RWPE2 (cell line): Measurements from ENCODE around the gene DLG1.

Experiments used
- ATAC-seq: fragments of 200-7000 bp; cut with Tn5 transposase; 3 replicates; pipeline ENCODE4 v1.9.1; 2021; ENCODE audit warnings: low read depth
- DNase-seq: peaks from one replicate; pipeline ENCODE4 v3.0.0-alpha.2; 2020; ENCODE audit warnings: low spot score
- H3K27ac ChIP-seq: fragments of 450-650 bp; 2 replicates; pipeline ENCODE4 v1.5.1; 2017; ENCODE audit warnings: mild to moderate bottlenecking; ENCODE audit not compliant: poor library complexity, severe bottlenecking
- H3K27me3 ChIP-seq: fragments of 250-450 bp; sonication (Bioruptor Pico); 2 replicates; pipeline ENCODE4 v1.5.1; 2021; ENCODE audit warnings: mild to moderate bottlenecking, moderate library complexity; ENCODE audit not compliant: insufficient read depth, poor library complexity, severe bottlenecking
- H3K36me3 ChIP-seq: fragments of 250-450 bp; sonication (Bioruptor Pico); 2 replicates; pipeline ENCODE4 v1.5.1; 2020; ENCODE audit warnings: low read depth, mild to moderate bottlenecking, moderate library complexity
- H3K4me1 ChIP-seq: fragments of 250-450 bp; sonication (Bioruptor Pico); 2 replicates; pipeline ENCODE4 v1.5.1; 2021; ENCODE audit warnings: mild to moderate bottlenecking, moderate library complexity; ENCODE audit not compliant: insufficient read depth, poor library complexity, severe bottlenecking
- H3K4me3 ChIP-seq: fragments of 250-450 bp; sonication (Bioruptor Pico); 2 replicates; pipeline ENCODE4 v1.5.1; 2021; ENCODE audit warnings: mild to moderate bottlenecking, moderate library complexity; ENCODE audit not compliant: severe bottlenecking
- H3K9me3 ChIP-seq: fragments of 250-450 bp; sonication (Bioruptor Pico); 2 replicates; pipeline ENCODE4 v1.5.1; 2021; ENCODE audit warnings: mild to moderate bottlenecking, moderate library complexity; ENCODE audit not compliant: severe bottlenecking
- CTCF ChIP-seq: fragments of 450-650 bp; IDR thresholded peaks from one replicate; pipeline ENCODE4 v1.5.1; 2017; ENCODE audit warnings: mild to moderate bottlenecking, moderate library complexity; ENCODE audit not compliant: poor library complexity, severe bottlenecking

Gene DLG1

DNA sequence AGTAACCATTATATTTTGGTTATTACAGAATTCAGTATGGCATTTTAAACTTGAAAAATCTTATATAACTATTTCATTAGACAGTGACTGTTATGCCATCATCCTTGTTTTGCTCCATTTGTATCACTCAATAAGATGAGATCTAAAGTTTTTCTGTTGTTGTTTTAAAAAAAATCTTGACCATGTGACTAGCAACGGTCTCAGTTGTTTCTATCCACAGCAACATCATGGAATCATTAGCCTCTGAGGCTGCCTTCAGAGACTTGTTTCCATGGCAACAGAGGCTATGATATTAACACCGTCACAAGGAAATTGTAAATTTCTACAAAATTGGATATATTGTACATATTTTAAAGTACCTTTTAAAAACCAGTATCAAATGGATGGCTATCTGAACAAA lies 129.8 kb downstream of the DLG1 start:
- peaks cover 14% of the 10 kb centered on the region for H3K36me3 ChIP-seq
- H3K27ac ChIP-seq: no peak overlapping the region
- H3K4me1 ChIP-seq: no peaks in the 10 kb centered on the region
- ATAC-seq: no peak
- no peaks in the 10 kb centered on the region for H3K9me3 ChIP-seq
- DNase-seq: no peak
- no peak overlapping the region for H3K4me3 ChIP-seq
- no peaks in the 10 kb centered on the region for H3K27me3 ChIP-seq
- no peak for TF ChIP-seq CTCF

DNA sequence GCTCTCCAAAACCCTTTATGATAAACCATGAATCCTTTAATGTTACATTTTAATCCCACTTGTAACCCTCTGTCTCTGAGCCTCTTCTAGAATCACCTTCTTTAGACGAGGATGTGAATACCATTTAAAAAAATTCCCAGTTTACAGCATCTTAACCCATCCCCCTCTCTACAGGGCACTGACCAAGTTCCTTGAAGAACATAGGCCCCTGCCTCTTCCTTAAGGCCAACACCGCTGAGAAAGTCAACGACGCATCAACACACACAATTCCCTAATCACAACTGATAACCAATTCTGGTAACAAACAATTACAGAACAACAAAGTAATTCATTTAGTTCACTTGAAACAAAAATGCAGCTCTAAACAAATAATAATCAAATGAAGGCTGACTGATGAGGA lies 130.3 kb downstream of the DLG1 start:
- TF ChIP-seq CTCF: no peak
- H3K27me3 ChIP-seq: no peaks in the 10 kb centered on the region
- H3K4me1 ChIP-seq: no peaks in the 10 kb centered on the region
- H3K27ac ChIP-seq: no peak overlapping the region
- peaks cover 14% of the 10 kb centered on the region for H3K36me3 ChIP-seq
- H3K4me3 ChIP-seq: no peak overlapping the region
- no peaks in the 10 kb centered on the region for H3K9me3 ChIP-seq
- DNase-seq: no peak
- ATAC-seq: no peak

DNA sequence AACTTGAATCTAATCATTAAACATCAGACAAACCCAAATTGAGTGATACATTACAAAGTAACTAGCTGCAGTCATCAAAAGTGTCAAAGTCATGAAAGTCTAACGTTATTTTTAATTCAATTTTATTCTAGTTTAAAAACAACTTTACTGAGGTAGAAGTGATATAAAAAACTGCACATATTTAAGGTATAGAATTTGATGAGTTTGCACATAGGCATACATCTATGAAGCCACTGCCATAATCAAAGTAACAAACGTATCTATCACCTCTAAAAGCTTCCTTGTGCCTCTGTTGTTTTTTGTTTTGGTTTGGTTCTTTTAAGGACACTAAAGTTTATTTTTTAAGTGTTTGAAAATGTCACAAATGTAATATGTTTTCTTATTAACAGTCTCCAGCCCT lies 130.9 kb downstream of the DLG1 start:
- Histone ChIP-seq H3K4me1 (peaks cover under 1% of the 10 kb centered on the region), H3K27me3 (no peaks in the 10 kb centered on the region)

DNA sequence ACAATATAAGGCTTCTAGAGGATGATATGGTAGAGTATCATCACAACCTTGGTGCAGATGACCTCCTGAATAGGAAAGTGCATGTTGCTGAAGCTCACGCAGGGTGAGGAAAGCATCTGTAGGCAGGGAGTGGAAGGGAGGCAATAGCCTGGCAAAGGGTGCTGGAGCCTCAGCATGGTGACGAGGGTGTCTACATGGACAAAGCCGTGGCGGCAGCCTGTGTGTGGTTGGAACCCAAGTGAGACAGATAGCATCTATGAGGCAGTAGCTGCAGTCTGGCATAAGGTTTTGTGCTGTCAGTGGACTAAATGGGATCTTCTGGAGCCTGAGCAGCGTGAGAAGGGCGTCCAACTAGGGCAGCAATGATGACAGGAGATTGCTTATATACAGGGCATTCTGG lies 132.5 kb downstream of the DLG1 start:
- DNase-seq: no peak
- Histone ChIP-seq H3K27ac (no peak overlapping the region), H3K9me3 (no peaks in the 10 kb centered on the region), H3K27me3 (no peaks in the 10 kb centered on the region), H3K4me3 (no peak overlapping the region), H3K36me3 (peaks cover 4% of the 10 kb centered on the region; the same call in 1 of the 2 replicates), H3K4me1 (peaks cover 8% of the 10 kb centered on the region)
- no peak for ATAC-seq
- TF ChIP-seq CTCF: no peak

More for the DNA sequence above, 130.9 kb downstream of the DLG1 start:
- ATAC-seq (no peak), DNase-seq (no peak)
- Histone ChIP-seq H3K4me3 (no peak overlapping the region), H3K27ac (no peak overlapping the region), H3K36me3 (peaks cover 10% of the 10 kb centered on the region; the same call in 1 of the 2 replicates), H3K9me3 (no peaks in the 10 kb centered on the region)
- no peak for TF ChIP-seq CTCF

DNA sequence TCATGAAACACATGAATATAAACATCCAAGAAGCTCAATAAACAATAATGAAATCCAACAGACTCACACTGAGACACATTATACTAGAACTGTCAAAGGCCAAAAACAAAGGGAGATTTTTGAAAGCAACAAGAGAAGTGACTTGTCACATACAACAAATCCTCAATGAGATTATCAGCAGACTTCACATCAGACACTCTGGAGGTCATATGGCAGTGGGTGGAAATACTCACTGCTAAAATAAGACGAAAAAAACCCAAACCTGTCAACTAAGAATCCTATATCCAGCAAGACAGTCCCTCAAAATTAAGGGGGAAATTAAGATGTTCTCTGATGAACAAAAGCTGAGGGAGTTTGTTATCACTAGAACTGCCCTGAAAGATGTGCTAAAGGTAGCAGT lies 143.4 kb downstream of the DLG1 start:
- H3K4me3 ChIP-seq: no peak overlapping the region
- peaks cover 49% of the 10 kb centered on the region for H3K36me3 ChIP-seq
- DNase-seq: no peak
- TF ChIP-seq CTCF: no peak
- no peak overlapping the region for H3K27ac ChIP-seq
- H3K4me1 ChIP-seq: peaks cover 12% of the 10 kb centered on the region
- ATAC-seq: no peak
- H3K27me3 ChIP-seq: no peaks in the 10 kb centered on the region
- peaks cover 13% of the 10 kb centered on the region for H3K9me3 ChIP-seq
